ENCODE results near the gene OSBPL2. TPM values are rescaled to one million over a fixed set of nuclear protein-coding genes. Genes with fewer than 3 reads are reported as not detected.

The OSBPL2 gene
- total RNA-seq, 1 experiment from 2014 or later = 20.1 TPM

GRCh38 chr20:62339647-62340062 lies 101.3 kb downstream of the OSBPL2 start:
- no peak for DNase-seq (ENCODE audit: low spot score)

GRCh38 chr20:62342910-62343309 lies 104.6 kb downstream of the OSBPL2 start:
- no peak for DNase-seq (ENCODE audit: low spot score)

- DNase-seq (ENCODE audit: low spot score) = no peak
These were observed 105.8 kb downstream of the OSBPL2 start for GRCh38 chr20:62344092-62344491.

- DNase-seq (ENCODE audit: low spot score) = no peak
These were observed 106.5 kb downstream of the OSBPL2 start for GRCh38 chr20:62344782-62345181.

Other genes starting within 250 kb of the OSBPL2 start
- gene TAF4, start 172.6 kb upstream of the OSBPL2 start, total RNA-seq (2014; rRNA removed; shearing (Covaris generic)) = 5.1 TPM in 2 replicates
- gene LSM14B, start 116.0 kb upstream of the OSBPL2 start, total RNA-seq (2014; rRNA removed; shearing (Covaris generic)) = 45.6 and 55.0 TPM in 2 replicates
- gene PSMA7, start 95.1 kb upstream of the OSBPL2 start, total RNA-seq (2014; rRNA removed; shearing (Covaris generic)) = 837 and 1,013 TPM in 2 replicates
- gene SS18L1, start 94.8 kb upstream of the OSBPL2 start, total RNA-seq (2014; rRNA removed; shearing (Covaris generic)) = 8.5 and 11.6 TPM in 2 replicates
- 14.9 and 16.1 TPM in 2 replicates for gene MTG2, start 55.5 kb upstream of the OSBPL2 start, total RNA-seq (2014; rRNA removed; shearing (Covaris generic))
- not detected in 2 replicates for gene HRH3, start 18.2 kb upstream of the OSBPL2 start, total RNA-seq (2014; rRNA removed; shearing (Covaris generic))
- gene ADRM1, start 64.5 kb downstream of the OSBPL2 start, total RNA-seq (2014; rRNA removed; shearing (Covaris generic)) = 329 and 402 TPM in 2 replicates
- gene LAMA5, start 128.8 kb downstream of the OSBPL2 start, total RNA-seq (2014; rRNA removed; shearing (Covaris generic)) = 63.8 and 81.2 TPM in 2 replicates
- 2,286 and 2,536 TPM in 2 replicates for gene RPS21, start 148.6 kb downstream of the OSBPL2 start, total RNA-seq (2014; rRNA removed; shearing (Covaris generic))
- gene CABLES2, start 168.8 kb downstream of the OSBPL2 start, total RNA-seq (2014; rRNA removed; shearing (Covaris generic)) = 10.4 and 12.9 TPM in 2 replicates
- not detected in 2 replicates for gene RBBP8NL, start 189.0 kb downstream of the OSBPL2 start, total RNA-seq (2014; rRNA removed; shearing (Covaris generic))
- gene GATA5, start 237.5 kb downstream of the OSBPL2 start, total RNA-seq (2014; rRNA removed; shearing (Covaris generic)) = 4.7 and 5.5 TPM in 2 replicates